Activated CD4-positive, alpha-beta T cell treated with anti-CD3 and anti-CD28 coated beads, Interleukin-2, amount 10 ng/mL, durations not matched to agents 24 days and 14 days (primary cell): ENCODE results near the gene PREB. TPM values are rescaled to one million over a fixed set of nuclear protein-coding genes. Genes with fewer than 3 reads are reported as not detected.

Experiments used
- DNase-seq: peaks from one replicate; pipeline ENCODE4 v3.0.0; 2022
- H3K27ac Mint-ChIP-seq: one replicate; pipeline ENCODE4 v1.8.0; 2022; ENCODE audit warnings: mild to moderate bottlenecking, mixed read lengths
- H3K27me3 Mint-ChIP-seq: one replicate; pipeline ENCODE4 v1.8.0; 2022; ENCODE audit warnings: mixed read lengths
- H3K36me3 Mint-ChIP-seq: one replicate; pipeline ENCODE4 v1.8.0; 2022; ENCODE audit warnings: low read depth, mild to moderate bottlenecking, mixed read lengths
- H3K4me1 Mint-ChIP-seq: one replicate; pipeline ENCODE4 v1.8.0; 2021; ENCODE audit warnings: mixed read lengths
- H3K4me3 Mint-ChIP-seq: one replicate; pipeline ENCODE4 v1.8.0; 2022; ENCODE audit warnings: mild to moderate bottlenecking, moderate library complexity, mixed read lengths
- H3K9me3 Mint-ChIP-seq: one replicate; pipeline ENCODE4 v1.8.0; 2021; ENCODE audit warnings: mixed read lengths
- intact Hi-C: fragments of 100-400 bp; cut with micrococcal nuclease; formaldehyde crosslinking; loops from one replicate; pipeline ENCODE4 v1.15.1; 2023
- total RNA-seq: library from RNA; stranded (reverse); gene quantifications from 2 replicates; pipeline ENCODE4 v1.2.3, GENCODE V29; 2022

The PREB gene
- total RNA-seq, 1 donor from 2014 or later: 88.3 TPM

DNA sequence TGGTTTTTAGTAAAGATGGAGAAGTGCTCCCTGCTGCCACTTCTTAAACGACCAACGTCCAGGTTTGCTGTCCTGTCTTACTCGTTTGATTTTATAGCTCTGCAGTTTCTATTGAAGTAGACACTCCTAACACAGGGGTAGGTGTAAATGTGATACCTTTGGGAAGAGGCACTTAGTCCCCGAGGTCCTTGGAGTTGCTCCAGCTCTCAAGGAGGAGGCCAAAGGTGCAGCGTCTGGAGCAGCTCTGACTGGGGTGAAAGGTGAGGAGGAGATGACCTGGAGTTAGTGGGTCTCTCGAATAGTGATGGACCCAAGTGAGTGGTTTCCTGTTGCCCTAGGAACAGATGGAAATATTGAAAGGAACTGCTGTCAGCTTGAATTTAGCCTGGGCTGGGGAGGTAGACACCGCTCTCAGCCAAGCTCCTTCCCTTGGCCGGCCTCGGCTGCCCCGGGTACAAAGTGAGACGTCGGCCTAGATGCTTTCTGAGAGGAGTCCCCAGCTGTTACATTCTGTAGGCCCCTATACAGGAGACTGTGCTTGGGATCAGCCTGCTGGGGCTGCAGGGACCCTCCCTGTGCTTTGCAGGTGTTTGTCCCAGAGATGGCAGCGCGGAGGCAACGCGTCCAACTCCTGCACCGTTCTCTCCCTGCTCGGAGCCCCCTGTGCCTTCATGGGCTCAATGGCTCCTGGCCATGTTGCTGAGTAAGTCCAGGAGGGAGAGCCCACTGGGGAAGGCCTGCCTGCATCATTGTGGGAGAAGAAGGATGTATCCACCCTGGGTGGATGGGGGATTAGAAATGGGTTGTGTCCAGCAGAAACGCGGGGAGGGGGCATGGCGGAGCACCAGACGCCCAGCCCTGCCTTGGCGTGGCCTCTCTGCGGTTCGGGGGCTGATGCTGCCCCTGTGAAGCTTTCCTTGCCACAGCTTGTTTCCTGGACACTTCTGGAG is 42.4 kb downstream of the PREB start:
- intact Hi-C loops: no loop called here
- Mint-ChIP-seq H3K27me3 (no peaks in the 10 kb centered on the region), H3K4me1 (peaks cover 27% of the 10 kb centered on the region), H3K27ac (peak overlapping the region; percentile 25), H3K9me3 (no peaks in the 10 kb centered on the region), H3K4me3 (no peak overlapping the region), H3K36me3 (no peaks in the 10 kb centered on the region)
- no peak for DNase-seq

DNA sequence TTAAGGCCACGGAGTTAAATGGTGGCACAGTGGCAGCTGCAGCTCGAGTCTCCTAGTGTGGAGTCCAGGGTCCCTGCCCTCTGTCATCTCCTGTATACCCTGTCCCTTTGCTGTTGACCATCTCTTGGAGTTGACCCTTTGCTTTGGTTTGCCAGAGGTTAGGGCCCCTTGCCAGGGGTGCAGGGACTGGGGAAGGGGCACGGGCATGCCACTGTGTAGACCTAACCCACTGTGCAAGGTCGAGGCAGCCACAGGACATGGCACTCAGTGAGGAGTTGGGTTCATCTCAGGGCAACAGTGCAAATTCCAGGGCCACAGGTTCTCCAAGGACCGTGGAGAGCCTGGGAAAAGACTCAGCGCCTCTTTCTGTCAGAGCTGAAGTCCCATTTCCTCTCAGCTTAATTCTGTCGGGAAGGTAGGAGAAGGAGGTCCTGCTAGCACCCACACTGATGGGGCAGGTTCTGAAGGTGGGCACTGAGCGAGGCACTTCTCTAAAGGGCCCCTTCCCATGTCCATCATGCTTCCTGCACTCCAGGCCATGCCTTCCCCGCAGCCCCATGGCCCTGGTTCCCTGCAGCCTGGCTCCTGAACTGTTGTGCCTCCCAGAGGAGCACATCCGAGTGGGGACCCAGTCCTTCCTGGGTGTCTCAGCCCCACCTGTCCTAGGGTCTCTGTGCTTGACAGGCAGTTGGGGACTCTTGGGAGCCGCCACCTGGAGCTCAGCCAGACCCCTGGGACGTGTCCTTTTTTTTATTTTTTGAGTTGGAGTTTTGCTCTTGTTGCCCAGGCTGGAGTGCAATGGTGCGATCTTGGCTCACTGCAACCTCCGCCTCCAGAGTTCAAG is 45.1 kb downstream of the PREB start:
- Mint-ChIP-seq H3K4me3 (no peak overlapping the region), H3K4me1 (peaks cover 25% of the 10 kb centered on the region), H3K27me3 (no peaks in the 10 kb centered on the region), H3K9me3 (no peaks in the 10 kb centered on the region), H3K36me3 (no peaks in the 10 kb centered on the region), H3K27ac (no peak overlapping the region)
- intact Hi-C loops: loop anchor here (5.0 kb wide), 2 partner anchors 123 to 127 kb away; partner anchors contain the start of genes ATRAID and SLC5A6
- DNase-seq: no peak

DNA sequence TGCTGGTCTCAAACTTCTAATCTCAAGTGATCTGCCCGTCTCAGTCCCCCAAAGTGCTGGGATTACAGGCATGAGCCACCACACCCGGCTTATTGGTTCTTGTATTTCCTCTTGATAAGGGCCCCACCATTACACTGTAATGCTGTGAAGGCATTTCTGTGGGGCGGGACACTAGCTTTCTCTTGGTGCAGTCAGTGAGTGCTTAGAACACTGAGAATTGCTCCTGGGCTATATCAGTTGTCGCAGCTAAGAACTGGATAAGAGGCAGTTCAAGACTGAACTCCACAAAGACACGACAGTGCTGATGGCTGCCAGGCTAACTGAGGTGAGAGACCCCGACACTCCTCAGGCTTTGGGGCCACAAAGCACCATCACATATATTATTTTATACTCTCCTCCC is 45.8 kb downstream of the PREB start:
- Mint-ChIP-seq H3K27ac (no peak overlapping the region), H3K4me1 (peaks cover 25% of the 10 kb centered on the region), H3K27me3 (no peaks in the 10 kb centered on the region), H3K4me3 (no peak overlapping the region), H3K36me3 (no peaks in the 10 kb centered on the region), H3K9me3 (no peaks in the 10 kb centered on the region)
- no peak for DNase-seq
- intact Hi-C loops: loop anchor here (5.0 kb wide), 2 partner anchors 124 to 126 kb away; partner anchors contain the start of genes ATRAID and SLC5A6

DNA sequence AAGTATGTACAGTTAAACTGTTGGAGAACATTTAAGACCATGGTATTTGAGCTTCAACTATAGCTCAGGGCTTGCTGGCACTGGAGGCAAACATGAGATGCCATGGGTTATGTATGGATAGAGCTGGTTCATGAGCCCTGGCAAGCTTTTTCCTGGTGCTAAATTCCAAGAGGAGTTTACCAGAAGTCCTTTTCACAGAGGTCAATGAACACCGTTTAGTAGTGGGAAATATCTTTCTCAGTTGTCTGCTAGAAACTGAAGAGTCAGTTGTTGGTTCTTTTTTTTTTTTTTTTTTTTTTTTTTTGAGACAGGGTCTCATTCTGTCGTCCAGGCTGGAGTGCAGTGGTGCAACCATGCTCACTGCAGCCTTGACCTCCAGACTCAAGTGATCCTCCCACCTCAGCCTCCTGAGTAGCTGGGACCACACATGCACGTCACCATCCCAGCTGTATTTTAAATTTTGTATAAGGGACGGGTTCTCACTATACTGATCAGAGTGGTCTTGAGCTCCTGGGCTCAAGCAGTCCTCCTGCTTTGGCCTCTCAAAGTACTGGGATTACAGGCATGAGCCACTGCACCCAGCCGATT is 46.5 kb downstream of the PREB start:
- DNase-seq: no peak
- intact Hi-C loops: loop anchor here (5.0 kb wide), 2 partner anchors 124 to 126 kb away; partner anchors contain the start of genes ATRAID and SLC5A6
- Mint-ChIP-seq H3K4me1 (peaks cover 25% of the 10 kb centered on the region), H3K36me3 (no peaks in the 10 kb centered on the region), H3K27ac (no peak overlapping the region), H3K4me3 (peak overlapping the region; percentile 90), H3K9me3 (no peaks in the 10 kb centered on the region), H3K27me3 (no peaks in the 10 kb centered on the region)

DNA sequence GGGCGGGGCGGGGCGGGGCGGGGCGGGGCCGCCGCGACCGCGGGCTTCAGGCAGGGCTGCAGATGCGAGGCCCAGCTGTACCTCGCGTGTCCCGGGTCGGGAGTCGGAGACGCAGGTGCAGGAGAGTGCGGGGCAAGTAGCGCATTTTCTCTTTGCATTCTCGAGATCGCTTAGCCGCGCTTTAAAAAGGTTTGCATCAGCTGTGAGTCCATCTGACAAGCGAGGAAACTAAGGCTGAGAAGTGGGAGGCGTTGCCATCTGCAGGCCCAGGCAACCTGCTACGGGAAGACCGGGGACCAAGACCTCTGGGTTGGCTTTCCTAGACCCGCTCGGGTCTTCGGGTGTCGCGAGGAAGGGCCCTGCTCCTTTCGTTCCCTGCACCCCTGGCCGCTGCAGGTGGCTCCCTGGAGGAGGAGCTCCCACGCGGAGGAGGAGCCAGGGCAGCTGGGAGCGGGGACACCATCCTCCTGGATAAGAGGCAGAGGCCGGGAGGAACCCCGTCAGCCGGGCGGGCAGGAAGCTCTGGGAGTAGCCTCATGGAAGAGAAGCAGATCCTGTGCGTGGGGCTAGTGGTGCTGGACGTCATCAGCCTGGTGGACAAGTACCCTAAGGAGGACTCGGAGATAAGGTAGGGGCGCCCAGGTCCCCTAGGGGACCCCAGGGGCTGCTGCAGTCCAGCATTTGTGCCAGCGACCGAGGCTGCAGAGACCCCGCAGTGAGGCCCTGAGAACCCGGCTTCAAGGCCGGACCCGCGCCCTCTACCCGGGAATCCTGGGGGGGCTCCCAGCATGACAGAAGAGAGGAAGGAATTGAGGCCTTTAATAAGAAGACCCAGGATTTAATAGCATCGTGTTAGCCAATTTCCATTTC is 47.5 kb downstream of the PREB start, which contains the start of gene KHK:
Gene KHK, plus strand, starts transcription at position 49 of the 870 bp plus-strand sequence. Its CDS starts 488 bp downstream, at position 537.
- Mint-ChIP-seq H3K27me3 (no peaks in the 10 kb centered on the region), H3K27ac (peak within 1 kb of the TSS; percentile 91), H3K9me3 (no peaks in the 10 kb centered on the region), H3K36me3 (no peaks in the 10 kb centered on the region), H3K4me3 (peak within 1 kb of the TSS; percentile 90), H3K4me1 (peaks cover 25% of the 10 kb centered on the region)
- intact Hi-C loops: loop anchor here (1.0 to 5.0 kb wide), 5 partner anchors 16 to 125 kb away; partner anchors contain the start of genes ATRAID, OST4, PREB and SLC5A6
- DNase-seq: no peak

DNA sequence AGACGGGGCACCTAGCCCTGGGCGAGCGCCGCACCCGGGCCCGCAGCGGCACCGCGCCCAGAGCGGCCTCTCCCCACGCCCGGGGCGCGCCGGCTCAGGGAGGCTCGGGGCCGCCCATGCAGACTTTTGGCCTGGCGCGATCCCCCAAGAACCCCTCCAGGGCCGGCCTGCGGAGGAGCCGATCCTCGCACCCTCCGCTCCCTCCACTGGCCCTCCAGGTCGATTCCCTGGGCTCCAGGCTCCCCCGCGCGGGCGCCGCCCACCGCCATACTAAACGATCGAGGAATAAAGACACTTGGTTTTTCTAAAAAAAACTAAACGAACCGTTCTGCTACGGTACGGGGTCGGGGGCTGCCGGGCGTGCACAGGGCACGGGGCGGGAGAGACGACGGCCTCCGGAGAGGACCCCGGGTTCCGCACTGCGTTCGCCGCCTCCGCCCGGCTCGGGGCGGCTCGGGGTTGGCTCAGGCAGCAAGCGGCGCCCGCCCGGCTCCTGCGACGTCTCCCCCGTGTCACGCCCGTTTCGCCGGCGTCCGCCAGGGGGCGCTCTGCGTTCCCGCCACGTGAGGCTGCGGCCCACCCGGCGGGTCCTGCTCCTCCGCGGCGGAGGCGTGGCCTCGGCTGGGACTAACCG is 48.2 kb downstream of the PREB start:
- H3K27ac Mint-ChIP-seq: peak overlapping the region; percentile 91
- H3K4me1 Mint-ChIP-seq: peaks cover 30% of the 10 kb centered on the region
- no peaks in the 10 kb centered on the region for H3K36me3 Mint-ChIP-seq
- H3K9me3 Mint-ChIP-seq: no peaks in the 10 kb centered on the region
- no peaks in the 10 kb centered on the region for H3K27me3 Mint-ChIP-seq
- H3K4me3 Mint-ChIP-seq: peak overlapping the region; percentile 90
- intact Hi-C loops: loop anchor here (1.0 to 5.0 kb wide), 5 partner anchors 15 to 126 kb away; partner anchors contain the start of genes ATRAID, OST4, PREB and SLC5A6
- DNase-seq: peak; percentile 100

DNA sequence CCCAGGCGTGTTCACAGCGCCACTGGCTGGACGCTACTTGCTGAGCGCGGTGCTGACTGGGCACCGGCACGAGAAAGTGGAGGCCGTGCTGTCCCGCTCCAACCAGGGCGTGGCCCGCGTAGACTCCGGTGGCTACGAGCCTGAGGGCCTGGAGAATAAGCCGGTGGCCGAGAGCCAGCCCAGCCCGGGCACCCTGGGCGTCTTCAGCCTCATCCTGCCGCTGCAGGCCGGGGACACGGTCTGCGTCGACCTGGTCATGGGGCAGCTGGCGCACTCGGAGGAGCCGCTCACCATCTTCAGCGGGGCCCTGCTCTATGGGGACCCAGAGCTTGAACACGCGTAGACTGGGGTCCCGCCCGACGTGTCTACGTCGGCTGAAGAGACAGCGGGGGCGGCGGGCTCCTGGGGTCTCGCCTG is 48.8 kb downstream of the PREB start:
- H3K4me1 Mint-ChIP-seq: peaks cover 35% of the 10 kb centered on the region
- peak overlapping the region; percentile 90 for H3K4me3 Mint-ChIP-seq
- H3K27ac Mint-ChIP-seq: peak overlapping the region; percentile 78
- DNase-seq: peak; percentile 82
- intact Hi-C loops: loop anchor here (1.0 to 5.0 kb wide), 6 partner anchors 14 to 127 kb away; partner anchors contain the start of genes ATRAID, OST4, PREB and SLC5A6
- no peaks in the 10 kb centered on the region for H3K9me3 Mint-ChIP-seq
- no peaks in the 10 kb centered on the region for H3K36me3 Mint-ChIP-seq
- no peaks in the 10 kb centered on the region for H3K27me3 Mint-ChIP-seq

DNA sequence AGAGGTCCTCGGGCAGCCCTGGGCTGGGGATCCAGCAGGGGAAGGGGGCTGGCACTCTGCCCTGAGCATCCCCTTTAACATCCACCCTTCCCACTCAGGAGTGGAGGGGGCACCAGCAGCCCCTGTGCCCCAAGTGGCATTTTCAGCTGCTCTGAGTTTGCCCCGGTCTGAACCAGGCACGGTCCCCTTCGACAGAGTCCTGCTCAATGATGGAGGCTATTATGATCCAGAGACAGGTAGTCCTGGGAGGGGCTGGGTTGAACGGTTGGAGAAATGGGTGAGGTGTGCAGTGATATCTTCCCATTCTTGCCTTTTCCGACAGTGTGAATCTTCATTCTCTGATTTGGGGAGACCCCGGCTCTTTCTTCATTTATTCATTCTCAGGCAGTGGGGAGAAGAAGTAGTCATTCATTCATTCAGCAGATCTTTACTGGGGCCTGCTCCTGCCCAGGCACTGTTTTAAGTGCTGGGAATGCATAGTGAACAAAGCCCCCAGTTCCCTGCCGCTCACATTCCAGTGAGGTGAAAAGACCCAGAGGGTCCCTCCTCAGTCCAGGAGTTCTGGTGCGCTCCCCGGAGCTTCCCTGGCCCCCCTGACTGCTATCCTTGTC is 49.3 kb downstream of the PREB start:
- Mint-ChIP-seq H3K9me3 (no peaks in the 10 kb centered on the region), H3K36me3 (no peaks in the 10 kb centered on the region), H3K4me3 (peak overlapping the region; percentile 90), H3K27ac (peak overlapping the region; percentile 78), H3K27me3 (no peaks in the 10 kb centered on the region), H3K4me1 (peaks cover 38% of the 10 kb centered on the region)
- intact Hi-C loops: loop anchor here (1.0 to 5.0 kb wide), 3 partner anchors 53 to 127 kb away; partner anchors contain the start of genes ATRAID, SLC5A6 and TMEM214
- peak; percentile 62 for DNase-seq

DNA sequence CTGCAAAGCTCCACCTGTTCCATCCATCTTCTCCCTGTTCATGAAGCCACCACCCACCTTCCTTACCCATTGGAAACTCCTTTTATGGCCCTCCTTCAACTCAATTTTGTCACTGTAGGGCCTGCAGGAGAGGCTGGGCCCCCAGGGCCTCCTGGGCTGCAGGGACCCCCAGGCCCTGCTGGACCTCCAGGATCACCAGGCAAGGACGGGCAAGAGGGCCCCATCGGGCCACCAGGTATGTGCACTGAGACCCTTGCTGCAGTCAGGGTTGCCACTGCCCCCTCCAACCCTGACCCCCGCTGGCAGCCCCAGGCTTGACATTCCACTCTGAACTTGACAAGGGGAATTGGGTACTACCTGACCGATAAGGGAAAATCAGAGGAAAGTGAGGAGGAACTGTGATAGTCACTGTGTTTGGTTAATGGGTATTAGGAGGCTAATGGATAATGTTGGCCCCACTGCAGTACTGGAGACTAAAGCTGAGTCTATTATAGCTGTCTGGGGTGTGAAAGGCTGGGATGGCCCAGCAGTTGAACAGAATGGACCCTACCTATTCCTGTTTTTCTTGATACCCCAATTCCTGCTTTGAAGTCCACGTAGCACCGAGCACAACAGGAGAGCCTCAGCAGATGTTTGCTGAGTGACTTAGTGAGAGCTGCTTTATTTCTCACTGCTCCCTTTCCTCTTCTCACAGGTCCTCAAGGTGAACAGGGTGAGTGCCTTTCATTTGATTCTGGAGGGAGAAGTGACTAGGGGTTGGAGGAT is 50.0 kb downstream of the PREB start:
- H3K36me3 Mint-ChIP-seq: no peaks in the 10 kb centered on the region
- H3K9me3 Mint-ChIP-seq: no peaks in the 10 kb centered on the region
- peaks cover 41% of the 10 kb centered on the region for H3K4me1 Mint-ChIP-seq
- no peaks in the 10 kb centered on the region for H3K27me3 Mint-ChIP-seq
- peak overlapping the region; percentile 90 for H3K4me3 Mint-ChIP-seq
- peak; percentile 59 for DNase-seq
- intact Hi-C loops: loop anchor here (1.0 to 5.0 kb wide), 3 partner anchors 52 to 128 kb away; partner anchors contain the start of genes ATRAID, SLC5A6 and TMEM214
- no peak overlapping the region for H3K27ac Mint-ChIP-seq

DNA sequence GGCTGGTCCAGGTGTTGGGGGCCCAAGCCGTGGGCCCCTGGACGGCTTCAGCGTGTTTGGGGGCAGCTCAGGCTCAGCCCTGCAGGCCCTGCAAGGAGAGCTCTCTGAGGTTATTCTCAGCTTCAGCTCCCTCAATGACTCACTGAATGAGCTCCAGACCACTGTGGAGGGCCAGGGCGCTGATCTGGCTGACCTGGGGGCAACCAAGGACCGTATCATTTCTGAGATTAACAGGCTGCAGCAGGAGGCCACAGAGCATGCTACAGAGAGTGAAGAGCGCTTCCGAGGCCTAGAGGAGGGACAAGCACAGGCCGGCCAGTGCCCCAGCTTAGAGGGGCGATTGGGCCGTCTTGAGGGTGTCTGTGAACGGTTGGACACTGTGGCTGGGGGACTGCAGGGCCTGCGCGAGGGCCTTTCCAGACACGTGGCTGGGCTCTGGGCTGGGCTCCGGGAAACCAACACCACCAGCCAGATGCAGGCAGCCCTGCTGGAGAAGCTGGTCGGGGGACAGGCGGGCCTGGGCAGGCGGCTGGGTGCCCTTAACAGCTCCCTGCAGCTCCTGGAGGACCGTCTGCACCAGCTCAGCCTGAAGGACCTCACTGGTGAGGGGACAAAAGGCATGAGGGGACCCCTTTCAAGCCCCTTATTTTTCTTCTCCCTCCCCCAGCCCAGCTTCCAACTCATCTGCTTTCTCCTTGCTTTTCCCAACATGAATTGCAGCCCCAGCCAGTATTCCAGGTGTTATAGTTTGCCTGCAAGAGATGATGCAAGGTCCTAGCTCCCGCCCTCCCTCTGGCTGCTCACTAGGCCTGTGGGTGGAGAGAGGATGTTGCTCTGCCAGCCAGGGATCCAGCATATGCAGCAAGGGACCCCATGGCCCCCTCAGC is 50.8 kb downstream of the PREB start:
- Mint-ChIP-seq H3K4me1 (peaks cover 37% of the 10 kb centered on the region), H3K27me3 (no peaks in the 10 kb centered on the region), H3K4me3 (no peak overlapping the region), H3K36me3 (no peaks in the 10 kb centered on the region), H3K27ac (no peak overlapping the region), H3K9me3 (no peaks in the 10 kb centered on the region)
- peak; percentile 57 for DNase-seq
- intact Hi-C loops: no loop called here
